Liver (tissue), 9 donors: ENCODE measurements around the gene RAB34. TPM values are rescaled to one million over a fixed set of nuclear protein-coding genes. Genes with fewer than 3 reads are reported as not detected.
A peak's percentile ranks its signal among the peaks of the same experiment; 100 is the strongest.

ENCODE experiments used
- DNase-seq: peaks from one replicate; pipeline ENCODE4 v3.0.0-alpha.2; 2017; ENCODE audit warnings: low spot score
- H3K27ac ChIP-seq, 2 donors: one replicate each; pipeline ENCODE4 v1.7.0; 2013; ENCODE audit warnings: inconsistent platforms in 2 of 2, low read length in 2 of 2, control low read depth in 1 of 2, low read depth in 1 of 2, mild to moderate bottlenecking in 1 of 2
- H3K27me3 ChIP-seq, 4 donors: one replicate each; pipeline versions ENCODE4 v1.6.1 to v1.7.0; 2013; ENCODE audit warnings: low read length in 3 of 4, inconsistent platforms in 1 of 4, mild to moderate bottlenecking in 1 of 4, moderate library complexity in 1 of 4; ENCODE audit not compliant: control insufficient read depth in 4 of 4, insufficient read depth in 4 of 4
- H3K36me3 ChIP-seq, 4 donors: one replicate each; pipeline versions ENCODE4 v1.6.1 to v1.7.0; 2013; ENCODE audit warnings: low read length in 3 of 4, mild to moderate bottlenecking in 3 of 4, low read depth in 1 of 4, moderate library complexity in 1 of 4; ENCODE audit not compliant: control insufficient read depth in 4 of 4, insufficient read depth in 3 of 4
- H3K4me1 ChIP-seq, 4 donors: one replicate each; pipeline versions ENCODE4 v1.6.1 to v1.7.0; 2013; ENCODE audit warnings: low read length in 3 of 4, mild to moderate bottlenecking in 3 of 4, moderate library complexity in 1 of 4; ENCODE audit not compliant: control insufficient read depth in 4 of 4, insufficient read depth in 4 of 4
- H3K4me3 ChIP-seq, 3 donors: one replicate each; pipeline versions ENCODE4 v1.6.1 to v1.7.0; 2013; ENCODE audit warnings: low read length in 3 of 3, control low read depth in 1 of 3, low read depth in 1 of 3, mild to moderate bottlenecking in 1 of 3
- H3K9ac ChIP-seq, 2 donors: one replicate each; pipeline ENCODE4 v1.7.0; 2013; ENCODE audit warnings: low read length in 2 of 2, mild to moderate bottlenecking in 2 of 2, moderate library complexity in 2 of 2, control low read depth in 1 of 2, low read depth in 1 of 2
- H3K9me3 ChIP-seq, 4 donors: one replicate each; pipeline versions ENCODE4 v1.6.1 to v1.7.0; 2013; ENCODE audit warnings: low read length in 3 of 4; ENCODE audit not compliant: control insufficient read depth in 4 of 4
- EGR1 ChIP-seq, 2 donors: IDR thresholded peaks; 2 replicates each; pipeline ENCODE4 v1.6.1; 2016 to 2018; ENCODE audit warnings: antibody characterized with exemption in 2 of 2, low read depth in 2 of 2
- FOXA2 ChIP-seq: IDR thresholded peaks from 2 replicates; pipeline ENCODE4 v1.6.1; 2016; ENCODE audit warnings: antibody characterized with exemption
- GABPA ChIP-seq, 2 donors: IDR thresholded peaks in 1 of 2; conservative IDR thresholded peaks in 1 of 2; 2 replicates each; pipeline ENCODE4 v1.6.1; 2016; ENCODE audit warnings: antibody characterized with exemption in 2 of 2, mild to moderate bottlenecking in 1 of 2, moderate library complexity in 1 of 2
- HNF4A ChIP-seq, 2 donors: conservative IDR thresholded peaks; 2 replicates each; pipeline ENCODE4 v1.6.1; 2016; ENCODE audit warnings: antibody characterized with exemption in 2 of 2, mild to moderate bottlenecking in 2 of 2
- HNF4G ChIP-seq: IDR thresholded peaks from 2 replicates; pipeline ENCODE4 v1.6.1; 2016; ENCODE audit warnings: antibody characterized with exemption
- JUND ChIP-seq, 2 donors: IDR thresholded peaks; 2 replicates each; pipeline ENCODE4 v1.6.1; 2016; ENCODE audit warnings: antibody characterized with exemption in 2 of 2
- MAX ChIP-seq: IDR thresholded peaks from 2 replicates; pipeline ENCODE4 v1.6.1; 2016; ENCODE audit warnings: antibody characterized with exemption
- NR2F2 ChIP-seq: IDR thresholded peaks from 2 replicates; pipeline ENCODE4 v1.6.1; 2016; ENCODE audit warnings: antibody characterized with exemption
- RAD21 ChIP-seq, 2 donors: IDR thresholded peaks; 2 replicates each; pipeline ENCODE4 v1.6.1; 2016; ENCODE audit warnings: antibody characterized with exemption in 2 of 2, mild to moderate bottlenecking in 2 of 2
- RXRA ChIP-seq, 2 donors: IDR thresholded peaks; 2 replicates each; pipeline ENCODE4 v1.6.1; 2017 to 2018; ENCODE audit warnings: antibody characterized with exemption in 2 of 2, mild to moderate bottlenecking in 1 of 2
- SP1 ChIP-seq: IDR thresholded peaks from 2 replicates; pipeline ENCODE4 v1.6.1; 2018; ENCODE audit warnings: antibody characterized with exemption, mild to moderate bottlenecking
- TAF1 ChIP-seq: conservative IDR thresholded peaks from 2 replicates; pipeline ENCODE4 v1.6.1; 2016; ENCODE audit warnings: antibody characterized with exemption, mild to moderate bottlenecking
- YY1 ChIP-seq: IDR thresholded peaks from 2 replicates; pipeline ENCODE4 v1.6.1; 2016; ENCODE audit warnings: antibody characterized with exemption, mild to moderate bottlenecking
- ZBTB33 ChIP-seq: IDR thresholded peaks from 2 replicates; pipeline ENCODE4 v1.6.1; 2016; ENCODE audit warnings: antibody characterized with exemption
- WGBS: extraction: QIAGEN DNeasy Blood & Tissue Kit; methylation state at CpG from one replicate; pipeline ENCODE4 v1.1.7; 2013; 5-methylcytosine and 5-hydroxymethylcytosine counted together
- polyA plus RNA-seq, 2 donors: library from polyadenylated mRNA; stranded (reverse) in 1 of 2; unstranded in 1 of 2; fragments of 200-250 nt in 1 of 2; fragments of >200 nt in 1 of 2; fragmentation: Nextera tagmentation in 1 of 2; extraction: Ambion mirVana in 1 of 2; gene quantifications; one replicate each; pipeline versions ENCODE4 v1.2.1 to v1.2.3, GENCODE V29; 2013 to 2015
- total RNA-seq, 2 donors: library from RNA; depleted of rRNA; stranded (reverse); fragments of >200 nt; gene quantifications; one replicate each; pipeline ENCODE4 v1.2.3, GENCODE V29; 2014
- donor health status: healthy.
- donor health status: healthy.
- donor health status: healthy.
- donor health status: healthy.
- donor health status: healthy.

The RAB34 gene
- total and polyA plus RNA-seq, 4 donors, result 4.5 to 14.3 (median 7.6) TPM

- H3K4me3 ChIP-seq, result peak overlapping the region in 1 of 3 donors; percentile 72
- no peaks in the 10 kb centered on the region for H3K9me3 ChIP-seq
- H3K27me3 ChIP-seq, result no peaks in the 10 kb centered on the region
- TF ChIP-seq TAF1, result no peak
- TF ChIP-seq HNF4G, result no peak
- TF ChIP-seq SP1, result no peak
- TF ChIP-seq JUND (IDR thresholded peaks at IDR 0.05), result no peak
- TF ChIP-seq ZBTB33, result no peak
- no peak for TF ChIP-seq HNF4A (conservative IDR thresholded peaks at IDR 0.05)
- TF ChIP-seq NR2F2, result no peak
- TF ChIP-seq MAX, result no peak
- TF ChIP-seq RAD21 (IDR thresholded peaks at IDR 0.05), result no peak
- no peak for TF ChIP-seq YY1
- peak overlapping the region; percentile 74 to 92 for H3K27ac ChIP-seq
- 22% methylated on average over 5 of the region's 5 CpGs for WGBS
- H3K4me1 ChIP-seq, result peaks cover 16 to 50% (median 35%) of the 10 kb centered on the region in 4 donors
- DNase-seq, result no peak
- no peak overlapping the region for H3K9ac ChIP-seq
- H3K36me3 ChIP-seq, result peaks cover 4 to 27% (median 20%) of the 10 kb centered on the region in 4 donors
Measured at GRCh38 chr17:28746611-28747050, 29.0 kb upstream of the RAB34 start.

DNA sequence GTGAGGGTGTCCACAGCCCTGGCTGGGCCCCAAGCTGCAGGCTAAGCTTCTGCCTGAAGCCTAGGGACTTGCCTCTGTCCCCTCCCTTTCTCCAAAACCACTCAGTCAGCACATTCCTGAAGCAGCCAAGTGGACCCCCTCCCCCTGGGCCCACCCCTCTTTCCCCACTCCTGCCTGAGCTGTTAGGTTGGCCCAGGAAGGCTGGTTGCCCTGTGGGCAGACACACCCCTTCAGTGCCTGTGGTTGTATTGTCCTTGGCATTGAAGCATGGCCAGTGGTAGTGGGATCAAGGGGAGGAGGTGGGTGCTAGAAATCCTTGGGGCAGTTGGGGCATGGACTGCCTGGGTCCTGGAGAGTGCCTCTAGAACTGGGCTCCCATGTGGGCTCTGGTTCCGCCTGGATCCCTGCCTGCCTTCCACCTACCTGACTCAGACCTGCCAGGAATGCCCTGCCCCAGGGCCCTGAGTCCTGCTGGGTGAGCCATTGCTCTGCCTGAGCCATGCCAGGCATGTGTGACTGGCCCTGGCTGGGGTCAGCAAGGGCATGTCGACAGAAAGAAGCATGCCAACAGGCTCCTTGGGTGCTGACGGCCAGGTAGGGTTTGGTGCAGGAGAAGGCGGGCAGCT, 28.2 kb upstream of the RAB34 start:
- whole genome bisulfite sequencing, result 41% methylated on average over 4 of the region's 4 CpGs
- H3K27ac ChIP-seq, result peak overlapping the region; percentile 74 to 92
- peaks cover 4 to 27% (median 18%) of the 10 kb centered on the region in 4 donors for H3K36me3 ChIP-seq
- H3K4me1 ChIP-seq, result peaks cover 16 to 50% (median 35%) of the 10 kb centered on the region in 4 donors
- H3K9ac ChIP-seq, result no peak overlapping the region
- no peak for DNase-seq
- TF ChIP-seq HNF4A (conservative IDR thresholded peaks at IDR 0.05) (peak in 1 of 2 donors; percentile 59), NR2F2 (no peak), RAD21 (IDR thresholded peaks at IDR 0.05) (no peak), RXRA (IDR thresholded peaks at IDR 0.05) (peak in 1 of 2 donors; percentile 39), GABPA (IDR thresholded peaks at IDR 0.05 in 1 of 2, conservative IDR thresholded peaks at IDR 0.05 in 1 of 2) (no peak), HNF4G (no peak)
- H3K4me3 ChIP-seq, result peak overlapping the region; percentile 72 to 93 (median 82)
- H3K27me3 ChIP-seq, result no peaks in the 10 kb centered on the region
- no peaks in the 10 kb centered on the region for H3K9me3 ChIP-seq

GRCh38 chr17:28744972-28745785, 27.5 kb upstream of the RAB34 start:
- H3K4me3 ChIP-seq, result peak overlapping the region; percentile 72 to 93 (median 82)
- 3% methylated on average over 31 of the region's 31 CpGs for WGBS
- TF ChIP-seq TAF1 (no peak), EGR1 (IDR thresholded peaks at IDR 0.05; ENCODE audit: low read depth in 2 of 2) (no peak), SP1 (no peak), NR2F2 (no peak), FOXA2 (no peak)
- no peaks in the 10 kb centered on the region for H3K27me3 ChIP-seq
- peaks cover 4 to 27% (median 18%) of the 10 kb centered on the region in 4 donors for H3K36me3 ChIP-seq
- H3K9ac ChIP-seq, result peak overlapping the region; percentile 63 to 79
- H3K4me1 ChIP-seq, result peaks cover 16 to 46% (median 33%) of the 10 kb centered on the region in 4 donors
- peak overlapping the region; percentile 74 to 92 for H3K27ac ChIP-seq
- peak; percentile 63 for DNase-seq
- H3K9me3 ChIP-seq, result no peaks in the 10 kb centered on the region
